ENCODE data around the gene TOB1.

Gene TOB1

DNA sequence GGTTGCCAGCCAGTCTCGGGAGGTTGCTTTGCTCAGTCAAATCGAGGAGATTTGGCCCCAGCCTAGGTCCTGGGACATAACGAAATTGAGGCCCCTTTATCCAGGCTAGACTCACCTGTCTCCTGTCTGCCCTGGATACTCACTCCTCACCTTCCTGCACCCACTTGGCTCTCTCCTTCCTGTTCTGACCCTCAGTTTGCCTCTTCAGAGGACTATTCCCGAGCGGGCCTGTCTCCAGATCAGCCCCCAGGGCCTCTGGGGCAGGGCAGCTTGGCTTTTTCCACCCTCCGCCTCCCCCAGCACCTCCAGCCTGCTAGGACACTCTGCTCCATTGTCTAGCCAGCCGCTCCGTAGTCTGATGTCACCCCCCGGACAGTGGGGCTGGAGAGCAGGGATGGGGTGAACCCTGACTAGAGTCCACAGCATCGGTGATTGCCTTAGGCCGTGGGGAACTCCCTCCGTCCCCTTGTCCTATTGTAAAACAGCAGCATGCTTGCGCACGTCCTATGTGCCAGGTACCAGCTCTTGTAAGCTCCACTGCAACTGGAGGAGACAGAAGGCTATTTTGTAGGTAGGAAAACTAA is 21.9 kb downstream of the TOB1 start:
- DNase-seq = no peak

DNA sequence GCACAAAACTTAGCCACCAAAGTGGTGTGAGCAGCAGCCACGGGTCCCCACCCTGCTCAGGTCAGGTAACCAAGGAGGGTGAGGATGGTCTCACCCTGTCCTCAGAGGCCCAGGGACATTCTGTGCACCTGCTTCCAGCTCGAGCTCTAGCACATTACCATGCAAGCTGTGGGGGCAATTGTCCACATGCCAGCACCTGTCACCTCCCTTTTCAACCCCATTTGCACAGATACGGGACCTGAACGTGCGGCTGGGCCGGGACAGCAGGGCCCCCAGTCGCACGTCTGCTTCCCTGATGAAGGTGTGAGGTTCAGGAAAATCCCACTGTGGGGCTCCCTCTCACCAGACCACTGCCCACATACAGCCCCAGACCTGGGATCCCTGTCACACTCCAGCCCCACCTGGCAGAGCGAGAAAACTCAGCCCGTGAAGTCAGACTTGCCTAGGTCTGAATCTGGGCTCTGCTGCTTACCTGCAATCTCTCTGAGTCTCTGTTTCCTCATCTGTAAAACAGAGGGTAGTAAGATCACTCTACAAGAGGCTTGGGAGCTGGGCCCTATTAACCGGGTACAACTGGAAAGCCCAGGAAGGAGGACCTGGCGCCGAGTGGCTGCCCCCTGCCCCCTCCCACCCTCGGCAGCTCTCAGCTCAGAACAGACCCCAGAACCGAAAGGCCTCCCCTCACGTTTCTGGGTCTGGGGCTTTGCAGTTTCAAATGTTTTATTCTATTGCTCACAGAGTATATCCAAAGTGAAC is 22.8 kb downstream of the TOB1 start:
- no peak for DNase-seq

DNA sequence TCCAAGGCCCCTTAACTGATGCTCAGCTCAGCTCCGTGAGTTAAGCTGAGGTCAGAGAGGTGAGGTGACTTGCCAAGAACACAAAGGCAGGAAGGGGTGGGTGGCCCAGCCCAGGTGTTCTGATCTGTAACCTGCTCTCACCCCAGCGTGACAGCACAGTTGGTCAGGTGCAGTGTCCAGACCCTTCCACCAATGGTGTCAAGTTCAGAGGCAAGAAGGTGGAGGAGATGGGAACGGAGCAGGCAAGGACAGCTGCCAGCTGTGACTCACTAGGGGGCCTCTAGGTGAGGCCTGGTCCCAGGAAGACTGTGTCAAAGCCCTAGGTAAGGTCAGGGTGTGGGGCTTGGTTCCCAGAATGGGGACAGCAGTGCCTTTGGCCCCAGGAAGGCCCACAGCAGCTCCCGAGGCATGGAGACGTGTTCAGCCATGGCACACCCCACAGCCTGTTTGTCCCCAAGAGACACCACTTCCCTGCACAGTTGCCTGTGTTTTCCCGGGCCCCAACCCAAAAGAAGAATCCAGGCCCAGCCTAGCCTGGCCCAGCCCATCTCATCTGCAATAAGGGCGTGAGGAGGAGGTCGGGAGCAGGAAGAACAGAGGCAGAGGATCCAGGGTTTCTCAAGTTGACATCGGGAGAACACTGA is 23.5 kb downstream of the TOB1 start:
- no peak for DNase-seq

DNA sequence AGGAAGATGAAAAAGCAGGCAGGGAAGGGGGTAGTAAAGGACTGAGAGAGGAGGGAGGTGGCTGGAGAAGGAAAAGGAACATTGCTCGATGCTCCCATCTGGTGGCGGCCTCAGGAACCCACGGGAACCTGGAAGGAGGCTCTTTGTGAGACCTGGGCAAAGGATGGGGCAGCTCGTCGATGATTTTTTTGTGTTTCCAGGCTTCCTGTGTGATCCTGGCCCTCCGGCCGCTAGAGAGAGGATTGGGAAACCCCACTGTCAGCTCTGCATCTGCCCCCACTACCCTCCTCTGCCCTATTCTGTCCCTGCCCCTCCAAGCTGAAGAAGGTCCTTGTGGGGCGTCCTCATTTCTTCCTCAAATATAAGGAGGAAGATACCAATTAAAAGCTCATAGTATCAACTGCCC is 24.2 kb downstream of the TOB1 start:
- DNase-seq = peak; percentile 31

DNA sequence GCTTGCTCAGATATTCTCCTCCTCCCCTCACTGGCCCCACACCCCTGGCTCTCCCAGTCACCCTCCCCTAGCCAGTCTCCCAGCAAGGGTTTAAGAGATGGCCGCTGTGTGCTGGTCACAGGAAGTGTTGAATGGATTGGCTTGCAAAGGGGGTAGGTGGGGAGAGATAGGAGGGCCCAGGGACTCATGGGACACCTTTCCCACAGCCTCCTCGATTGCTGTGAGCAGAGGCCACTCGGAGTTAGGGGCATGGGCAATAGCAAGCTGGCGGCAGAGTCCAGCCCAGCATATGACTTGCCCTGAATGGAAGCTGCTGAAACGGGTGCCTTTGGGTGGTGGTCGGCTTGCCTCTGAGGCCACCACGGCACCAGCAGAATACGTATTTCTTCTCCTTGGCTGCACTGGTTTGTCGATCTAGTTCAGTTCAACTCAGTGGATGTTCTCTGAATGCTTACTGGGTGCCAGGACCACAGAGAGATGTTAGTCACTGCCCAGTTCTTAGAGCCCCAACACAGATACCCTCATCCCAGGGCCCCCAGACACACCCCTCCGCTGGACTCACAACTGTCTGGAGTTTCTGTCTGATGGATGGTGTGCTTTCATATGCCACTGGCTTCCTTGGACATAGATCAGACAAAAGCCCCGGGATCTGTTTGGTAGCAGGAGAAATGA is 24.7 kb downstream of the TOB1 start:
- no peak for DNase-seq

DNA sequence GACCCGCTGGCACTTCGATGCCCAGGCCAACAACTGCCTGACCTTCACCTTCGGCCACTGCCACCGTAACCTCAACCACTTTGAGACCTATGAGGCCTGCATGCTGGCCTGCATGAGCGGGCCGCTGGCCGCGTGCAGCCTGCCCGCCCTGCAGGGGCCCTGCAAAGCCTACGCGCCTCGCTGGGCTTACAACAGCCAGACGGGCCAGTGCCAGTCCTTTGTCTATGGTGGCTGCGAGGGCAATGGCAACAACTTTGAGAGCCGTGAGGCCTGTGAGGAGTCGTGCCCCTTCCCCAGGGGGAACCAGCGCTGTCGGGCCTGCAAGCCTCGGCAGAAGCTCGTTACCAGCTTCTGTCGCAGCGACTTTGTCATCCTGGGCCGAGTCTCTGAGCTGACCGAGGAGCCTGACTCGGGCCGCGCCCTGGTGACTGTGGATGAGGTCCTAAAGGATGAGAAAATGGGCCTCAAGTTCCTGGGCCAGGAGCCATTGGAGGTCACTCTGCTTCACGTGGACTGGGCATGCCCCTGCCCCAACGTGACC is 25.8 kb downstream of the TOB1 start:
- DNase-seq = no peak

DNA sequence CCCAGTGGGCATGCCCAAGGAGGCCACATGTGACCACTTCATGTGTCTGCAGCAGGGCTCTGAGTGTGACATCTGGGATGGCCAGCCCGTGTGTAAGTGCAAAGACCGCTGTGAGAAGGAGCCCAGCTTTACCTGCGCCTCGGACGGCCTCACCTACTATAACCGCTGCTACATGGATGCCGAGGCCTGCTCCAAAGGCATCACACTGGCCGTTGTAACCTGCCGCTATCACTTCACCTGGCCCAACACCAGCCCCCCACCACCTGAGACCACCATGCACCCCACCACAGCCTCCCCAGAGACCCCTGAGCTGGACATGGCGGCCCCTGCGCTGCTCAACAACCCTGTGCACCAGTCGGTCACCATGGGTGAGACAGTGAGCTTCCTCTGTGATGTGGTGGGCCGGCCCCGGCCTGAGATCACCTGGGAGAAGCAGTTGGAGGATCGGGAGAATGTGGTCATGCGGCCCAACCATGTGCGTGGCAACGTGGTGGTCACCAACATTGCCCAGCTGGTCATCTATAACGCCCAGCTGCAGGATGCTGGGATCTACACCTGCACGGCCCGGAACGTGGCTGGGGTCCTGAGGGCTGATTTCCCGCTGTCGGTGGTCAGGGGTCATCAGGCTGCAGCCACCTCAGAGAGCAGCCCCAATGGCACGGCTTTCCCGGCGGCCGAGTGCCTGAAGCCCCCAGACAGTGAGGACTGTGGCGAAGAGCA is 26.4 kb downstream of the TOB1 start:
- DNase-seq = no peak

DNA sequence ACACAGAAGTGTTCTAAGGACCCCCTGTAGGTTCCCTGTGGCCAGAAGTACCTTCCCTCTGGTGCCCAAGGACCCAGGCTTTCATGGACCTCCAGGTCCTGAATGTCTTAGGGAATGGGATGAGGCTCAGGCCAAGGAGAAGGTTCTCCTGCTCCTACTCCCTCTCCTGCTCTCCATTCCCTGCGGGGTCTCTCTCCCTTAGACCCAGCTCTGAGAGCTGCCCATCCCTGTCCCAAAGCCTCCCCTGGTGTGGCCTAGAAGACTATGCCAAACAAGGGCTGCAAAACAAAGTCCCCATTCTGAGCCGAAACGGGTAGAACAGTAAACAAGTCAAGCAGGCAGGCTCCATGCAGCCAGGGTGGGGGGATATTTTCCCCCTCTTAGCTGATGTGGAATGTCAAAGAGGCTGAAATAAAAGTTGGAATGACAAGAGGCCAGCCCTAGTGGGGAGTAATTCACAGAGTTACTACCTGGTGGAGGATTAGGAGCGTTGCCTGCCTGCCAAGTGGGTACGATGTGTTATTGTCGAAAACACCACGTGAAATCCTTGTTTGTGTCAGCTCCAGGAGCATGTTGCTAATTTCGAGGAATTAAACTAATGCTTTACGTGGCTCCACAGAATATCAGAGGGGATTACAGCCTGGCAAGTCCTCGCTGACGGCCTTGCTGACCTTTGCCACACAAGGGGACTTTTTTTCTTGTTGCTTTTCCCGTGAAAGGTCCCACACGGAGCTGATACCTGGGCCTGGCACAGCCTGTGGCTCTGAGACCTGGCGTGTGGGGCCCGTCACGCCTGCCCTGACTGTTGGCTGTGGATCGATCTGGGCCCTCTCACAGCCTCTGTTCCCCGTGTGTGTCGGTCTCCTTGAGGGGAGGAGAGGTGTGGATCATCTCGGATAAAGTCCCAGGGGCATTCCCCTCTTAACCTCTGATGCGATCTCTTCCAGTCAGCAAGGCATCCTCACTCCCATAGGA is 27.9 kb downstream of the TOB1 start:
- no peak for DNase-seq

DNA sequence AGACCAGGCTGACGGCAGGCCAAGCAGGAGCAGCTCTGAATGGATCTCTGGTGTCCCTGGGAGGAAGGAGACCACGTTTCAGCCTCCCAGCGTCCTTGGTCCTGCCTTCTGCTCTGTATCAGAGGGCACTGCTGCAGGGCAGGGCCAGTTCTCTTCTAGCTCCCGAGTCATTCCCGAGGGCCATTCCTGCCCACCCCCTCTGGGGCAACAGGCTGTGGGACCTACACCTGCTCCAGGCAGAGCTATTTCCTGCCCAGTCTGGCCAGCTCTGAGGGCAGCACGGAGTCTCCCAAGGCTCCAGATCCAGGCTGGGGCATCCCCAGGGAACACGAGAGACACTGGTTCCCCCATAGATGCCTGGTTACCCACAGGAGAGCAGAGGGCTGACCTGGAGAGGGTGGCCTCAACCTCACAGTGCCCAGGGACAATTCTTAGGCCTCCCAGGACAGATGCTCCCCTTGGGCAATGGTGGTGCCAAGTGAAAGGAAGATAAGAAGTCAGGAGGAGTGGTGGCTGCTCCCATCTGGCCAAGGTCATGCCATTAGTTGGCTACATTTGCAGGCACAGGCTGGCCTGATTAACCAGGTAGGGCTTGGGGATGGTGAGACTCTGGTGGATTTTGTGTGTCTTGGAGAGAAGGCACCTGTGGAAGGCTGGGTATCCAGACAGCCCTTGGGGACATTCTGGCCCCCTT is 28.7 kb downstream of the TOB1 start:
- DNase-seq = no peak

DNA sequence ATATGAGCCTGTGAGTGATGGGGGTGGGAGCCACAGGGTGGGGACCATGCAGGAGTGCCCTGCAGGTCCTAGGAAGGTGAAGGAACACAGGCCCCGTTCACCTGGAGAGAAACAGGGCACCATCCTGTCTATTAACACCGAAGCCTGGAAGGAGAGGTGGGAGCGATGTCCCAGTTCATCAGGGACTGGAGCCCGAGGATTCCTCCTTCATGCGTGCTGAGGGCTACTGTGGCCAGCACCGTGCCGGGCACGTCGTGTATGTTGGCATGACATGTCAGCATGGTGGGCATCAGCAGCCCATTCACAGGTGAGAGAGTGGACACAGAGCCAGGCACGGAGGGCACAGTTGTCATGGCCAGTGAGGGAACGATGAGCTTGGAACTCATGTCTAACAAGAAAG is 29.3 kb downstream of the TOB1 start:
- no peak for DNase-seq

DNA sequence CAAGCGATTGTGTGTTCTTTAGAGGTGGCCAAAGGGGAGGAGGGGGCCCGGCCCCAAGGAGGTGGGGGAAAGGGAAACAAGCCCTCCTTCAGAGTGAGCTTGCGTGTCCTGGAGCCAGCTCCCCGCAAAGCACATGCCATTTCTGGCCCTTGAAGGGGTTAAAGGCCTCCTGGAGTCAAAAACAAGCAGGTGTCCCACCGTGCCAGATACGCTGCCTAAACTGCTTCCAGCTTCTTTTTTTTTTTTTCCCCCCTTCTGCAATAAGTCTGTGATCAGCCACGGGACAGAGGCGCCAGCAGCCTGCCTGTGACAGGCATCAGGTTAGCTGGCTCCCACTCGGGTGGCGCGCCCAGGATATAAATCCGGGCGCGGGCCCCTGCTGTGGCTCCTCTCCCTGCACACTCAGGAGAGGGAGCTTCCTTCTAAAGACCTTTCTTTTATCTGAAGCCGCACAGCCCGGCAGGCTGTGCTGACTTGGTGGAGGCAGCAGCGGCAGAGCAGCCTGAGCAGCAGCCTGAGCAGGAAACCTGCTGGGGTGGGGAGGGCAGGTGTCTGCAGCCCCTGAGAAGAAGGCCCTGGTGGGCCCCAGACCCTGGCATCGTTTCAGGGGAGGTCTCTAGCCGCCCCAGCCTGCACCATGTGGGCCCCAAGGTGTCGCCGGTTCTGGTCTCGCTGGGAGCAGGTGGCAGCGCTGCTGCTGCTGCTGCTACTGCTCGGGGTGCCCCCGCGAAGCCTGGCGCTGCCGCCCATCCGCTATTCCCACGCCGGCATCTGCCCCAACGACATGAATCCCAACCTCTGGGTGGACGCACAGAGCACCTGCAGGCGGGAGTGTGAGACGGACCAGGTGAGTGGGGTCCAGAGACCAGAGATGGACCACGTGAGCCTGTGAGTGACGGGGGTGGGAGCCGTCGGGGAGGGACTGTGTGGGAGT is 30.6 kb downstream of the TOB1 start, which contains the start of gene WFIKKN2:
Gene WFIKKN2, plus strand, starts transcription at position 286 of the 934 bp plus-strand sequence. Its CDS starts 352 bp downstream, at position 638.
- no peak for DNase-seq

DNA sequence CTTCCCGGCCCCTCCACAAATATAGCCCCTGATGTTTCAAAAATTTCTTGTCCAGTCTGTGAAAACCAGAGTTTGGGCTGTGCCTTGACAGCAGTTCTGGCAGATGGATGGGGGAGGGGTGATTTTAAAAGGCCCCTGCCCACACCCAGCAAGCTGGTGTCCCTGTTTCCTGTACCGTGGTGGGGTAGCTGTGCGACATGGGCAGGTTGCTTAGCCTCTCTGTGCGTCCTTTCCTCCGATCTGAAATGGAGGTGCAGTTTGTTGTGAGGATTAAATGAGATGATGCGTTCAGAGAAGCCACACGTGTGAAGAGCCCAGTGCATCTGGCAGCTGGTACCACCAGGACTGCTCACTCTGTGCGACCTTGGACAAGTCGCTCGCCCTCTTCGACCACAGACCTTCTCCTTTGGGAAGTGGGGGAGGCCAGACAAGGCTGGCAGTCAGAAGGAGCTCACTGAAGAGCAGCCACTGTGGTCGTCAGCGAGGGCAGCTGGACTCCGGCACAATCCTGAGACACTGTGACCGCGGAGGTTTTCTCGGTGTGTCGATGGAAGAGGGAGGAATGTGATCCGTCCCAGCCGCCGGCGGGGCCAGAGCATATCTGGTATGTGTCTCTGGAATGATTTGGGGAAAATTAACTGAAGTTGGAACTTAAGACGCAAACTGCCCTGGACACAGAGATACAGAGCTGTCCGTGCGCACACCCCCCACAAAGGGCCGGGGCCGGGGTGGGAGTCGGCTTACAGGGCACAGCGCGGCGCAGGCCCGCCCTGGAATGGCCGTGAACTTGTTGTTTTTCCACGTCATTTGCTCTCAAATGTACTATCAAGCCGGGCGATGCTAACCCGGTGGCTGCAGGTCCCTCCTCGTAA is 31.5 kb downstream of the TOB1 start:
- no peak for DNase-seq

DNA sequence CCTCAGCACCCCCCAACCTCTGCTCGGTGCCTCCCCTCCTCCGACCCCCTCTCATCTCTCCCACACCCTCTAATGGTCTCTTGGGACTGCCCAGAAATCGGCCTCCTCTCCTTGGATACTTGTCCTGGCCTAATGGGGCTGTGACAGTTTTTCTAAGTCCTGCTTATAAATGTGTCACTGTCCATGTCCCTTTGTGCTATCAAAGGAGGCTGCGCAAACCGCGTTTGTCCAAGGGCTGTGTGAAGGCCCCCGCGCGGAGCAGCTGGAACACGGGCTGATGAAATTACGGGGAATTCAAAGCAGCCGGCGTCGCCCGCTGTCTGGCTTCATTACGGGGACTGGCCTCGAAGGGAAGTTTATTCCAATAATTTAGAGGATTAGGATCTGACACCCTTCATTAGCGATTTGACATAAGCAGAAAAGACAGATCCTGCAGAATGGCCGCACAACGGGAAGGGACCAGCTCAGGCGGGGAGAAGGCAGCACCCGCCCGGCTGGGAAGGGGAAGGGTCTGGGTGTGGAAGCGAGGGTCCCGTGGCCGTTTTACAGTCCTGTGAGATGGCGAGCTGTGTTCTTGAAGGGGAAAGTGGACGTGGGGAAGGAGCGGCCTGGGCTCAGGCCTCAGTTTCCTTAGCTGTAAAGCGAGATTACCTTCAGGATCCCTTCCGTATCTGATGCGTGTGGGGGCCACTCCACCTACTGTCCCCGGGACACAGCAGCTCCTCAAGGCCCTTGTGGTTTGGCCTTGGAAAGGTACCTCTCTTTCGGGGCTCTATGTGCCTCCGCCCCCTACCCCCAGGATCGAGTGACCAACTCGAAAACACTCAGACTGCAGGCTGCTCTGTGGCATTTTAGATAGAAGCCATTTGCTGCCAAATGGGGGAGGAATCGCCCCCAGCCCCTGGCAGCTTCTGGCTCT is 32.4 kb downstream of the TOB1 start:
- no peak for DNase-seq

DNA sequence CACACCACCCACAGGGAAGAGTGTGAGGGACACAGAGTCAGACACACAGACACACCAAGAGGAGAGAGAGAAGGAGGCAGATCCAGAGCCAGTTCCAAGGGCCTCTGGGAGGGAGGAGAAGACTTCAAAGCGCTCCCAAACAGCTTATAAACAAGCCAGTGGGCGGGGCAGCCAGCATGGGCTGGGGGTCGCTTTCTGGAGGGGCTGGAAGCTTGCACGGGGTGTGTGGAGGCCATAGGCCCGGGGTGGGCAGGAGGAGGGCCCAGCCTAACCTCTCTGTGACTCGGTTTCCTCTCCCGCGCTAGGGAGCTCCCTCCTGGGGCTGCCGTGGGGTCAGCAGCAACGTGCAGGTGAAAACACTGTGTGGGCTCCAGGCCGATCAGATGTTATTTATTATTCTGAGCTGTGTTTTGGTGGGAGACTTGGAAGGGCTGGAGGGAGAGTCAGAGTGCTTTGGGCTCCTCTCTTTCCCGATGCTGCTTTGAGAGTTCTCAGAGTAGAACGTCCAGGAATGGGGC is 33.2 kb downstream of the TOB1 start:
- no peak for DNase-seq

DNA sequence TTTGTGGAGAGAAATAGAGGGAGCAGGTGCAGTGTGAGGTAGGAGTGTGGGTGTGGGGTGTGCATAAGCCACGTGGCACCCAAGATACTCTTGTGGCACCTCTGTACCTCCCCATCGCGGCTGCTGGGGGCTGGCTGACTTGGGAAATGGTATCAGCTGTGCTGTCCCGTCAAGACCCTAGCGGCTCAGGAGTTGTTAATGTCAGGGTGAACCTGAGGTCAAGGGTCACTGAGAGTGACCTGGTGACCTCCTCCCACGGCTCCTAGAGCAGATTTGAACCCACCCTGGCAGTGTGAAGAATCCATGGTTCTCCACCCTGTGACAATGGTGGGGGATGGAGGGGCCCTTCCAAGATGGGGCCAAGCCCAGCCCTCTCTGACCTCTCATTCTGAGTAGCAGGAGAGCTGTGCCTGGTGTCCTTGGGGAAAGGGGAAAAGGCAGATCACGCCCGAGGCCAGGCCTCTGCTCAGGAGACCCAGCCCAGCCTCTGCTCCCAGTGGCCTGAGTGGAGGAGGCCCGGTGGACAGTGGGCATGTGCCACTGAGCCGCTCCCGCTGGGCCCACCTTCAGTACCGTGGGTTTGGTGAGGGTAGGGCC is 33.8 kb downstream of the TOB1 start:
- no peak for DNase-seq

DNA sequence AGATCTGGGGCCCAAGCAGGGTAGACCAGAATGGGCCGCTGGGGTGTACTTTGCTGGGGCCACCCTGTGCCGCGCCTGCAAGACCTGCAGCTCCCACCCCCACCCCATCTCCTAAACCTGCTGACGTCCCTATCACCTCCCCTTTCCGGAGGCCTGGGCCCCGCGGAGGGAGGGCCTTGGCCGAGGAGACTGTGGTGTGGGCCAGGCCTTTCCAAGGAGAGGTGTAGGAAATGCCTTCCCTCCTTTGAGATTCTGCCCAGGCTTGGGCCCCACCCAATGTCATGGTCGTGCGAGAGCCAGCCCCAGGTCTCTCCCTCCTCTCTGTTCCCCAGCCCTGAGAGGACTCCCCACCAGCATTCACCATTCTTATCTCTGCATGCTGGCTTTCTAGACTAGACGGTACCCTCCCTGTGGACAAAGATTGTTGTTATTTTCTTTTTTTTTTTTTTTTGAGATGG is 34.7 kb downstream of the TOB1 start:
- no peak for DNase-seq

DNA sequence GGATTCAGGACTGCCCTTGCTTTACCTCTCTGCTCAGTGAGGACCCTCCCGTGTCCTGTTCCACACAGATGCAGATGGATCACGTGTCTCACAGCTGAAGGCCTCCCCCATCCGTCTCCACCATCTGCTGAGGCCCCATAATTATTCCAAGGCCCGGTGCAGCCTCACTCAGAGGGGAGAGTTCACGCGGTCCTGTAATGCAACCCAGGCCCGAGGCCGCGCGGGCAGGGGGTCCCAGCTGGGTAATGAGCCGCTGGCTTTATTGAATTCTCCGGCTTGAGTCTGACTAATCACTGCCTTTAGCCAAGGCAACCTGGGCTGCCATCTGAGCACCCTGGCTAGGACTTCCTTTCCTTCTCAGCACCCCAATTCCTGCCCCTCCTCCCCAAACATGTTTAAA is 35.2 kb downstream of the TOB1 start:
- DNase-seq = no peak
